Measurements from ENCODE around the gene MYPOP.

DNA sequence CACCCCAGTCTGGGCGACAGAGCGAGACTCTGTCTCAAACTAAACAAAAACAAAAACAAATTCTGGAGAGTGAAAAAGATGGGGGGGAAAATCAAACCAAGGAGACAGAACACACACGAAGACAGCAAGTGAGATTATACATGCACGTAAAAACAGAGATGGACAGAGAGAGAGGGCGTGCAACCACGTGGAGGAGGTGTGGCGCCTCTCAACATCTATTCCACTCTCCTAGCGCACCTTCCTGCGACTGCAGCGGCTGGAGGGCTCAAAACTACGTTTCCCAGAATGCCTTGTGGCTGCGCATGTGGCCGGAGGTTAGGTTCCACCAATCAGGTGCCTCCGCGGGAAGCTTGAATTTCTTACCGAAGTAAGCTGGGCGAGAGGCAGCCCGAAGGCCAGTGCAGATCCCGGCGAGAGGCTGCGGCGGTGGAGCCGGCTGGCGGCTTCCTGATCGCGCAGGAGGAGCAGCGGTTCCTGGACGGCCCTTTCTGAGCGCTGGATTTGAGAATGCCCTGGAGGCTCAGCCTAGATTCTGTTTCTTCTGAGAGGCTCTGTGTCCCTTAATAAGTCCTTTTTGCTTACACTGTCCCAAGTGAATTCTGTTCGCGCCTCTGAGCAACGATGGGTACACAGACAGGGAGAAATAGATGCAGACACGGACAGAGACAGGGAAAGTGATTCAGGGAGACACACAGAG, 25.3 kb upstream of the MYPOP start:
- TF ChIP-seq POLR2AphosphoS5 (IDR thresholded peaks at IDR 0.05; ENCODE audit: low read depth, low read length): no peak
- no peak for TF ChIP-seq POLR2A (IDR thresholded peaks at IDR 0.05; ENCODE audit: low read depth, low read length)
- no peak for TF ChIP-seq TAF1 (IDR thresholded peaks at IDR 0.05; ENCODE audit: low read depth, low read length)
- TF ChIP-seq PAX5 (IDR thresholded peaks at IDR 0.05; ENCODE audit: insufficient read depth, low read length, severe bottlenecking): no peak
- TF ChIP-seq SPI1 (IDR thresholded peaks at IDR 0.05; ENCODE audit: low read depth, low read length): no peak
- no peak for TF ChIP-seq POU2F2 (IDR thresholded peaks at IDR 0.05; ENCODE audit: low read depth, low read length)
